Measurements from ENCODE around the gene VWF.
"Not testable (repeated sequence)": the region's sequence is repeated elsewhere in the genome, so short reads cannot be mapped to it uniquely, and the experiment has no call there.

Gene VWF

GRCh38 chr12:6148061-6148460 lies 23.6 kb upstream of the VWF start:
- no peaks in the 10 kb centered on the region for H3K9me3 ChIP-seq (ENCODE audit: low read depth, low read length)
- TF ChIP-seq EZH2 (IDR thresholded peaks at IDR 0.05) (no peak), FOXP2 (optimal IDR thresholded peaks at IDR 0.05; ENCODE audit: control extremely low read depth, extremely low read length, insufficient read depth) (no peak), POLR2AphosphoS5 (IDR thresholded peaks at IDR 0.05; ENCODE audit: borderline replicate concordance, low read depth, low read length) (no peak)
- no peak for DNase-seq (ENCODE audit: low read depth, low spot score)
- no peak overlapping the region for H3K27ac ChIP-seq
- no peak overlapping the region for H3K4me3 ChIP-seq
- H3K9ac ChIP-seq (ENCODE audit: insufficient read length) = no peak overlapping the region
- H3K36me3 ChIP-seq (ENCODE audit: insufficient read depth, low read length) = no peaks in the 10 kb centered on the region

- DNase-seq (ENCODE audit: low read depth, low spot score) = no peak
- Histone ChIP-seq H3K36me3 (ENCODE audit: insufficient read depth, low read length) (no peaks in the 10 kb centered on the region), H3K27ac (no peak overlapping the region), H3K9me3 (ENCODE audit: low read depth, low read length) (no peaks in the 10 kb centered on the region), H3K9ac (ENCODE audit: insufficient read length) (no peak overlapping the region), H3K4me3 (no peak overlapping the region)
- TF ChIP-seq FOXP2 (optimal IDR thresholded peaks at IDR 0.05; ENCODE audit: control extremely low read depth, extremely low read length, insufficient read depth) (no peak), POLR2AphosphoS5 (IDR thresholded peaks at IDR 0.05; ENCODE audit: borderline replicate concordance, low read depth, low read length) (no peak)
These were observed 22.5 kb upstream of the VWF start for GRCh38 chr12:6146951-6147350.

- Histone ChIP-seq H3K9me3 (ENCODE audit: low read depth, low read length) (no peaks in the 10 kb centered on the region), H3K27ac (no peak overlapping the region), H3K4me3 (no peak overlapping the region), H3K36me3 (ENCODE audit: insufficient read depth, low read length) (no peaks in the 10 kb centered on the region), H3K9ac (ENCODE audit: insufficient read length) (no peak overlapping the region)
- TF ChIP-seq FOXP2 (optimal IDR thresholded peaks at IDR 0.05; ENCODE audit: control extremely low read depth, extremely low read length, insufficient read depth) = no peak
- TF ChIP-seq EZH2 (IDR thresholded peaks at IDR 0.05) = no peak
- no peak for TF ChIP-seq POLR2AphosphoS5 (IDR thresholded peaks at IDR 0.05; ENCODE audit: borderline replicate concordance, low read depth, low read length)
- DNase-seq (ENCODE audit: low read depth, low spot score) = no peak
These were observed 22.0 kb upstream of the VWF start for GRCh38 chr12:6146509-6146908.

- DNase-seq (ENCODE audit: low read depth, low spot score) = no peak
- TF ChIP-seq FOXP2 (optimal IDR thresholded peaks at IDR 0.05; ENCODE audit: control extremely low read depth, extremely low read length, insufficient read depth) (no peak), POLR2AphosphoS5 (IDR thresholded peaks at IDR 0.05; ENCODE audit: borderline replicate concordance, low read depth, low read length) (no peak), EZH2 (IDR thresholded peaks at IDR 0.05) (no peak)
- H3K36me3 ChIP-seq (ENCODE audit: insufficient read depth, low read length) = no peaks in the 10 kb centered on the region
- no peak overlapping the region for H3K4me3 ChIP-seq
- H3K9ac ChIP-seq (ENCODE audit: insufficient read length) = no peak overlapping the region
- no peaks in the 10 kb centered on the region for H3K9me3 ChIP-seq (ENCODE audit: low read depth, low read length)
- no peak overlapping the region for H3K27ac ChIP-seq
These were observed 21.1 kb upstream of the VWF start for GRCh38 chr12:6145564-6145963.

- H3K4me3 ChIP-seq = no peak overlapping the region
- TF ChIP-seq POLR2AphosphoS5 (IDR thresholded peaks at IDR 0.05; ENCODE audit: borderline replicate concordance, low read depth, low read length) (no peak), FOXP2 (optimal IDR thresholded peaks at IDR 0.05; ENCODE audit: control extremely low read depth, extremely low read length, insufficient read depth) (no peak), EZH2 (IDR thresholded peaks at IDR 0.05) (no peak)
- no peak for DNase-seq (ENCODE audit: low read depth, low spot score)
- no peak overlapping the region for H3K27ac ChIP-seq
- H3K9me3 ChIP-seq (ENCODE audit: low read depth, low read length) = no peaks in the 10 kb centered on the region
- H3K9ac ChIP-seq (ENCODE audit: insufficient read length) = no peak overlapping the region
- no peaks in the 10 kb centered on the region for H3K36me3 ChIP-seq (ENCODE audit: insufficient read depth, low read length)
These were observed 18.8 kb upstream of the VWF start for GRCh38 chr12:6143303-6143675.

- not testable (repeated sequence) for H3K27ac ChIP-seq; H3K36me3 ChIP-seq (ENCODE audit: insufficient read depth, low read length); DNase-seq (ENCODE audit: low read depth, low spot score); H3K4me3 ChIP-seq; H3K9me3 ChIP-seq (ENCODE audit: low read depth, low read length); H3K9ac ChIP-seq (ENCODE audit: insufficient read length)
These were observed 18.2 kb upstream of the VWF start for GRCh38 chr12:6142368-6143302.

GRCh38 chr12:6141731-6142367 lies 17.4 kb upstream of the VWF start:
- H3K9ac ChIP-seq (ENCODE audit: insufficient read length); H3K27ac ChIP-seq; H3K36me3 ChIP-seq (ENCODE audit: insufficient read depth, low read length); H3K9me3 ChIP-seq (ENCODE audit: low read depth, low read length); H3K4me3 ChIP-seq; DNase-seq (ENCODE audit: low read depth, low spot score): not testable (repeated sequence)

GRCh38 chr12:6140651-6141447 lies 16.4 kb upstream of the VWF start:
- Histone ChIP-seq H3K27ac (no peak overlapping the region), H3K9me3 (ENCODE audit: low read depth, low read length) (no peaks in the 10 kb centered on the region), H3K36me3 (ENCODE audit: insufficient read depth, low read length) (no peaks in the 10 kb centered on the region), H3K4me3 (no peak overlapping the region), H3K9ac (ENCODE audit: insufficient read length) (no peak overlapping the region)
- DNase-seq (ENCODE audit: low read depth, low spot score) = no peak
- TF ChIP-seq FOXP2 (optimal IDR thresholded peaks at IDR 0.05; ENCODE audit: control extremely low read depth, extremely low read length, insufficient read depth) (no peak), EZH2 (IDR thresholded peaks at IDR 0.05) (no peak), POLR2AphosphoS5 (IDR thresholded peaks at IDR 0.05; ENCODE audit: borderline replicate concordance, low read depth, low read length) (no peak)
